ENCODE results near the gene SORCS2. TPM values are rescaled to one million over a fixed set of nuclear protein-coding genes. Genes with fewer than 3 reads are reported as not detected.

SORCS2 gene
- total RNA-seq, 1 donor from 2014 or later, result 13.8 TPM

DNA sequence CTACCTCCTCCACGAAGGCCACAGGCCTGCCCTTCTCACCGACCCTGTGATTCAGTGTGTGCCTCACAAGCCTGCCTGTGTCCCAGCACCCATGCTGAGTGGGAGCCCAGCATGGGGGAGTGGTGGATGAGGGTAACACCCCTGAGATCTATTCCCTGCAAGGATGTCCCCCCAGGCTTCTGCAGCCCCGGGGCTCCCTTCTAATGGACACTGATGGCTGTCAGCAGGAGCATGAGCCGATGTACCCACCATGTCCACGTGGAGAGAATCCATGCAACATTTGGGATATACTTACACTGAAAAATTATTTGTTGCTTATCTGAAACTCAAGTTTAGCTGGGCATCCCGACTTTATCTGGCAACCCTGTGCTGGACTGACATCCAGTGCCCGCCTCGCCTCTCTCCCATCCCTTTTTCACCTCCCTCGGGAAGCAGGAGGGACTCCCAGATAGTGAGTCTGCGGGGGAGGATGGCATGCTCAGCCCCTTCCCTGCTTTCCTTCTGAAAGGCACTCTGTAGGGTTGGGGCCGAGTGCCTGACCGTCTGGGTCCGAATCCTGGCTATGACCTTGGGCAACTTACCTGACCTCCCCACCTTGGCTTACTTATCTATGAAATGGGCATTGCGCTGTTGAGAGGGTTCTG is 46.9 kb upstream of the SORCS2 start:
- H3K9me3 Mint-ChIP-seq (ENCODE audit: unreplicated experiment), result no peaks in the 10 kb centered on the region
- DNase-seq (ENCODE audit: low read depth), result no peak

DNA sequence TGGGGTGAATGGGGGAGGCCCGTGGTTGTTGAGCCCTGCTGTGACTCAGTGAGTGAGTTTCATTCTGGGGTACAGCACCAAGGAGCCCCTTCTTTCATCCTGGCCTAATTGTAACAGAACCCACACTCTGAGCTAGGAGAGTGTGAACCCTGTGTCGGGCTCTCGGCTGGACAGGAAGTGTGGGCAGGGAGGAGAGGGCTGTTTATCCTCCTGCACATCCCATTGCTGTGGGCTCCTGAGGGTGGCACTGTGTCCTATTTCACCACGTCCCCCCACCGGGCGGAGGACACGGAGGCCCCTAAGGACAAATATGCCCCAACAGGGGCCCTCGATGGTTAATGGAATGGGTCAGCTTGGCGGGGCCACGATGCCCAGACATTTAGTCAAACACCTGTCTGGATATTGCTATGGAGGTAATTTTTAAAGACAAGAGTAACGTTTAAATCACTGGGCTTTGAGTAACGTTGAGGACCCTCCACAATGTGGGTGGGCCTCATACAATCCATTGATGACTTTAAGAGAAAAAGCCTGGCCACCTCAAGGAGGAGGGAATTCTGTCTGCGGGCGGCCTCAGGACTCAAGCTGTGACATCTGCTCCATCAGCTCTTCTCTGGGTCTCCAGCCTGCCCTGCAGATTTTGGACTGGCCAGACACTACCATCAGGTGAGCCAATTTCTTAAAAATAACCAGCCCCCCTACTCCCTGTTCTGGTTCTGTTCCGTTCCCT is 46.1 kb upstream of the SORCS2 start:
- TF ChIP-seq CTCF (IDR thresholded peaks at IDR 0.05; ENCODE audit: insufficient read depth, low read depth, low read length) (no peak), EZH2 (IDR thresholded peaks at IDR 0.05; ENCODE audit: insufficient read depth, low read length) (no peak)
- Mint-ChIP-seq H3K4me3 (ENCODE audit: unreplicated experiment) (no peak overlapping the region), H3K36me3 (ENCODE audit: low read depth, unreplicated experiment) (peaks cover 2% of the 10 kb centered on the region), H3K4me1 (ENCODE audit: low read depth, unreplicated experiment) (no peaks in the 10 kb centered on the region), H3K9me3 (ENCODE audit: unreplicated experiment) (peaks cover 4% of the 10 kb centered on the region), H3K27me3 (ENCODE audit: low read depth, unreplicated experiment) (peaks cover 26% of the 10 kb centered on the region), H3K27ac (ENCODE audit: unreplicated experiment) (no peak overlapping the region)
- Histone ChIP-seq H3K27ac (ENCODE audit: low read depth, low read length) (no peak overlapping the region), H3K27me3 (ENCODE audit: insufficient read depth, low read length) (peaks cover 13% of the 10 kb centered on the region), H3K4me1 (ENCODE audit: insufficient read depth, low read length) (no peaks in the 10 kb centered on the region), H3K9ac (ENCODE audit: low read length) (no peak overlapping the region), H4K20me1 (ENCODE audit: insufficient read depth, low read length) (no peaks in the 10 kb centered on the region), H3K4me3 (ENCODE audit: insufficient read depth, low read depth, low read length) (no peak overlapping the region), H2AFZ (ENCODE audit: low read depth, low read length) (no peak overlapping the region), H3K36me3 (ENCODE audit: insufficient read depth, low read length) (no peaks in the 10 kb centered on the region), H3K9me3 (ENCODE audit: insufficient read depth, low read depth, low read length) (no peaks in the 10 kb centered on the region), H3K79me2 (ENCODE audit: insufficient read depth, low read length) (no peaks in the 10 kb centered on the region), H3K4me2 (ENCODE audit: low read length) (no peak overlapping the region)
- DNase-seq (ENCODE audit: low read depth), result no peak
- no peak for FAIRE-seq

More for the DNA sequence above, 46.9 kb upstream of the SORCS2 start:
- Histone ChIP-seq H3K9me3 (ENCODE audit: insufficient read depth, low read depth, low read length) (no peaks in the 10 kb centered on the region), H3K36me3 (ENCODE audit: insufficient read depth, low read length) (no peaks in the 10 kb centered on the region), H3K9ac (ENCODE audit: low read length) (no peak overlapping the region), H3K27ac (ENCODE audit: low read depth, low read length) (no peak overlapping the region), H2AFZ (ENCODE audit: low read depth, low read length) (no peak overlapping the region), H3K27me3 (ENCODE audit: insufficient read depth, low read length) (peaks cover 11% of the 10 kb centered on the region), H3K4me3 (ENCODE audit: insufficient read depth, low read depth, low read length) (no peak overlapping the region), H3K4me1 (ENCODE audit: insufficient read depth, low read length) (no peaks in the 10 kb centered on the region), H3K79me2 (ENCODE audit: insufficient read depth, low read length) (no peaks in the 10 kb centered on the region), H3K4me2 (ENCODE audit: low read length) (no peak overlapping the region), H4K20me1 (ENCODE audit: insufficient read depth, low read length) (no peaks in the 10 kb centered on the region)
- H3K4me1 Mint-ChIP-seq (ENCODE audit: low read depth, unreplicated experiment), result no peaks in the 10 kb centered on the region
- H3K27ac Mint-ChIP-seq (ENCODE audit: unreplicated experiment), result no peak overlapping the region
- H3K27me3 Mint-ChIP-seq (ENCODE audit: low read depth, unreplicated experiment), result peaks cover 23% of the 10 kb centered on the region
- FAIRE-seq, result no peak
- H3K4me3 Mint-ChIP-seq (ENCODE audit: unreplicated experiment), result no peak overlapping the region
- no peaks in the 10 kb centered on the region for H3K36me3 Mint-ChIP-seq (ENCODE audit: low read depth, unreplicated experiment)
- TF ChIP-seq EZH2 (IDR thresholded peaks at IDR 0.05; ENCODE audit: insufficient read depth, low read length), result no peak
- TF ChIP-seq CTCF (IDR thresholded peaks at IDR 0.05; ENCODE audit: insufficient read depth, low read depth, low read length), result no peak

- H3K9me3 Mint-ChIP-seq (ENCODE audit: unreplicated experiment), result peaks cover 4% of the 10 kb centered on the region
Observed at GRCh38 chr4:7146786-7147115, 45.6 kb upstream of the SORCS2 start.

More at GRCh38 chr4:7146786-7147115, 45.6 kb upstream of the SORCS2 start:
- H3K4me3 ChIP-seq (ENCODE audit: insufficient read depth, low read depth, low read length), result no peak overlapping the region
- H3K4me2 ChIP-seq (ENCODE audit: low read length), result no peak overlapping the region
- TF ChIP-seq CTCF (IDR thresholded peaks at IDR 0.05; ENCODE audit: insufficient read depth, low read depth, low read length) (no peak), EZH2 (IDR thresholded peaks at IDR 0.05; ENCODE audit: insufficient read depth, low read length) (no peak)
- no peaks in the 10 kb centered on the region for H3K4me1 ChIP-seq (ENCODE audit: insufficient read depth, low read length)
- H3K9me3 ChIP-seq (ENCODE audit: insufficient read depth, low read depth, low read length), result no peaks in the 10 kb centered on the region
- no peak overlapping the region for H2AFZ ChIP-seq (ENCODE audit: low read depth, low read length)
- peaks cover 2% of the 10 kb centered on the region for H3K36me3 Mint-ChIP-seq (ENCODE audit: low read depth, unreplicated experiment)
- no peak for DNase-seq (ENCODE audit: low read depth)
- no peak overlapping the region for H3K27ac Mint-ChIP-seq (ENCODE audit: unreplicated experiment)
- no peaks in the 10 kb centered on the region for H3K36me3 ChIP-seq (ENCODE audit: insufficient read depth, low read length)
- no peaks in the 10 kb centered on the region for H3K4me1 Mint-ChIP-seq (ENCODE audit: low read depth, unreplicated experiment)
- H3K27ac ChIP-seq (ENCODE audit: low read depth, low read length), result no peak overlapping the region
- FAIRE-seq, result no peak
- H3K79me2 ChIP-seq (ENCODE audit: insufficient read depth, low read length), result no peaks in the 10 kb centered on the region
- H3K27me3 Mint-ChIP-seq (ENCODE audit: low read depth, unreplicated experiment), result peaks cover 32% of the 10 kb centered on the region
- H3K9ac ChIP-seq (ENCODE audit: low read length), result no peak overlapping the region
- H3K4me3 Mint-ChIP-seq (ENCODE audit: unreplicated experiment), result no peak overlapping the region
- peaks cover 13% of the 10 kb centered on the region for H3K27me3 ChIP-seq (ENCODE audit: insufficient read depth, low read length)
- H4K20me1 ChIP-seq (ENCODE audit: insufficient read depth, low read length), result no peaks in the 10 kb centered on the region

Measured in astrocyte (in vitro differentiated cells and primary cell).